HepG2 (cell line): ENCODE data around the gene MAP2K5. TPM values are rescaled to one million over a fixed set of nuclear protein-coding genes. Genes with fewer than 3 reads are reported as not detected.

Source experiments
- ATF7 ChIP-seq, 2 experiments: fragments of 450-650 bp in 1 of 2; sonication (generic) in 1 of 2; formaldehyde crosslinking in 1 of 2; IDR thresholded peaks; 2 replicates each; pipeline versions ENCODE4 v1.4.0 to v1.6.1; 2016 to 2020; ENCODE audit warnings: antibody characterized with exemption in 1 of 2, mild to moderate bottlenecking in 1 of 2, missing genetic modification reagents in 1 of 2
- FOSL2 ChIP-seq: sonication (generic); formaldehyde crosslinking; IDR thresholded peaks from 2 replicates; pipeline ENCODE4 v1.4.0; 2020; ENCODE audit warnings: missing genetic modification reagents
- GATA4 ChIP-seq: sonication (generic); IDR thresholded peaks from 2 replicates; pipeline ENCODE4 v1.6.1; 2016; ENCODE audit warnings: antibody characterized with exemption, low read depth, borderline replicate concordance
- IKZF1 ChIP-seq: fragments of 450-650 bp; IDR thresholded peaks from 2 replicates; pipeline ENCODE4 v1.7.1; 2016
- MAX ChIP-seq: IDR thresholded peaks from 2 replicates; pipeline ENCODE4 v1.6.1; 2012; ENCODE audit warnings: inconsistent platforms
- MXI1 ChIP-seq: IDR thresholded peaks from 3 replicates; pipeline ENCODE4 v1.6.1; 2012; ENCODE audit warnings: low read depth, low read length, inconsistent platforms, borderline replicate concordance
- RAD51 ChIP-seq: fragments of 450-650 bp; IDR thresholded peaks from 2 replicates; pipeline ENCODE4 v1.6.1; 2016; ENCODE audit warnings: borderline replicate concordance
- SYNCRIP ChIP-seq: fragments of 200-400 bp; formaldehyde crosslinking; IDR thresholded peaks from 2 replicates; pipeline ENCODE4 v1.6.1; 2018; ENCODE audit warnings: mild to moderate bottlenecking, low read depth, low read length; ENCODE audit not compliant: insufficient read depth
- TAF1 ChIP-seq: sonication (generic); formaldehyde crosslinking; IDR thresholded peaks from 2 replicates; pipeline ENCODE4 v1.4.0; 2020; ENCODE audit warnings: missing genetic modification reagents
- ZNF33A ChIP-seq: sonication (generic); formaldehyde crosslinking; IDR thresholded peaks from 2 replicates; pipeline ENCODE4 v1.5.1; 2020; ENCODE audit warnings: missing genetic modification reagents, mild to moderate bottlenecking, moderate library complexity, borderline replicate concordance
- ZNF362 ChIP-seq: sonication (generic); formaldehyde crosslinking; IDR thresholded peaks from 2 replicates; pipeline ENCODE4 v1.4.0; 2020; ENCODE audit warnings: missing genetic modification reagents, mild to moderate bottlenecking, borderline replicate concordance
- ZNF746 ChIP-seq: sonication (generic); formaldehyde crosslinking; IDR thresholded peaks from 2 replicates; pipeline ENCODE4 v1.8.0; 2022; ENCODE audit warnings: mild to moderate bottlenecking, missing genetic modification reagents
- polyA plus RNA-seq, 8 experiments: library from polyadenylated mRNA; depleted of rRNA in 3 of 8; stranded (reverse) in 7 of 8; unstranded in 1 of 8; fragments of >200 nt; fragmentation: Illumina TruSeq in 4 of 8; extraction: Trizol in 4 of 8; gene quantifications; 2 replicates each; pipeline versions ENCODE4 v1.2.1 to v1.2.3, GENCODE V29; 2011 to 2016; ENCODE audit warnings: low read depth in 4 of 8, missing spikeins in 1 of 8, mixed read lengths in 1 of 8; ENCODE audit not compliant: insufficient read depth in 1 of 8
- total RNA-seq, 5 experiments: library from RNA; depleted of rRNA; stranded (reverse); fragments of >200 nt; fragmentation: Illumina TruSeq; extraction: Trizol; gene quantifications; 2 replicates each; pipeline ENCODE4 v1.2.3, GENCODE V29; 2016; ENCODE audit warnings: low read depth in 1 of 5
- TF ChIP-seq, protein P1 (sequence below): sonication (generic); formaldehyde crosslinking; IDR thresholded peaks from 2 replicates; pipeline ENCODE4 v1.4.0; 2020; ENCODE audit warnings: mild to moderate bottlenecking, missing genetic modification reagents
- TF ChIP-seq, protein P2 (sequence below): sonication (generic); formaldehyde crosslinking; IDR thresholded peaks from 2 replicates; pipeline ENCODE4 v1.4.0; 2020; ENCODE audit warnings: missing genetic modification reagents; ENCODE audit errors: not compliant biosample characterization
- TF ChIP-seq, protein P3 (sequence below): sonication (generic); formaldehyde crosslinking; IDR thresholded peaks from 2 replicates; pipeline ENCODE4 v1.4.0; 2020; ENCODE audit warnings: missing genetic modification reagents, borderline replicate concordance
- TF ChIP-seq, protein P4 (sequence below): sonication (generic); formaldehyde crosslinking; IDR thresholded peaks from 2 replicates; pipeline ENCODE4 v1.4.0; 2020; ENCODE audit warnings: missing genetic modification reagents, borderline replicate concordance

The MAP2K5 gene
- total and polyA plus RNA-seq, 2 of the 13 experiments (the other 11 are each of a cell fraction or from before 2014, with no cell fraction given), result 4.0 to 4.3 TPM

DNA sequence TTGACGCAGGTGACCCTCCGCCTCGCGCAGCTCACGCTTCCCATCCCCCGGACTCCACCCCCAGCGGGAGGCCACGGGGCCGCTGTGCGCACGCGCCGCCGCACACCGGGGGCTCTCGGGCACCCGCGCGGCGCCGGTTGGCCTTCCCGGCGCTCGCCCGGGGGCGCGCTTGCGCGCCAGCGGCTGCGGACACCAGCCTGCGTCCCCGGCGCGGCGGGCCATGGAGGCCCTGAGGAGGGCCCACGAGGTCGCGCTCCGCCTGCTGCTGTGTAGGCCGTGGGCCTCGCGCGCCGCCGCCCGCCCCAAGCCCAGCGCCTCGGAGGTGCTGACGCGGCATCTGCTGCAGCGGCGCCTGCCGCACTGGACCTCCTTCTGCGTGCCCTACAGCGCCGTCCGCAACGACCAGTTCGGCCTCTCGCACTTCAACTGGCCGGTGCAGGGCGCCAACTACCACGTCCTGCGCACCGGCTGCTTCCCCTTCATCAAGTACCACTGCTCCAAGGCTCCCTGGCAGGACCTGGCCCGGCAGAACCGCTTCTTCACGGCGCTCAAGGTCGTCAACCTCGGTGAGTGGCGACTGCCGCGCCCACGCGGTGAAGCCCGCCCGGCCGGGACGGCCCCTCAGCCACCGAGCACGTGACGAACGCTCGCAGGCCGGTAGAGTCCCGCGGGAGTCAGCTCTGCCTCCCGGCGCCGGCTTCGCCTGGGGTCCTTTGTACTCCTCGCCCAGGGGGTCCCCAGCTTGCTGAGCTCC lies 21.3 kb upstream of the MAP2K5 start, which contains the start of gene C15orf61 (continued):
- TF ChIP-seq TAF1 (CRISPR knock-in tag) (peak; percentile 77), MXI1 (peak; percentile 58; the same call in 1 of the 3 replicates), MAX (peak; percentile 95), RAD51 (peak; percentile 56; the same call in 1 of the 2 replicates), ZNF746 (CRISPR knock-in tag) (peak; percentile 37; the same call in 1 of the 2 replicates), ATF7 (IDR thresholded peaks at IDR 0.05) (no peak), ATF7 (CRISPR knock-in tag; IDR thresholded peaks at IDR 0.05) (peak; percentile 66; the same call in 1 of the 2 replicates), SYNCRIP (no peak), GATA4 (peak; percentile 2; the same call in 1 of the 2 replicates), ZNF33A (CRISPR knock-in tag) (no peak), IKZF1 (no peak), FOSL2 (CRISPR knock-in tag) (no peak; the same call in 1 of the 2 replicates), ZNF362 (CRISPR knock-in tag) (peak; percentile 71; the same call in 1 of the 2 replicates)
- TF ChIP-seq, protein P1, sequence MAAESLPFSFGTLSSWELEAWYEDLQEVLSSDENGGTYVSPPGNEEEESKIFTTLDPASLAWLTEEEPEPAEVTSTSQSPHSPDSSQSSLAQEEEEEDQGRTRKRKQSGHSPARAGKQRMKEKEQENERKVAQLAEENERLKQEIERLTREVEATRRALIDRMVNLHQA (CRISPR knock-in tag), result no peak
- TF ChIP-seq, protein P2, sequence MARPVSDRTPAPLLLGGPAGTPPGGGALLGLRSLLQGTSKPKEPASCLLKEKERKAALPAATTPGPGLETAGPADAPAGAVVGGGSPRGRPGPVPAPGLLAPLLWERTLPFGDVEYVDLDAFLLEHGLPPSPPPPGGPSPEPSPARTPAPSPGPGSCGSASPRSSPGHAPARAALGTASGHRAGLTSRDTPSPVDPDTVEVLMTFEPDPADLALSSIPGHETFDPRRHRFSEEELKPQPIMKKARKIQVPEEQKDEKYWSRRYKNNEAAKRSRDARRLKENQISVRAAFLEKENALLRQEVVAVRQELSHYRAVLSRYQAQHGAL (CRISPR knock-in tag), result peak; percentile 87
- TF ChIP-seq, protein P3, sequence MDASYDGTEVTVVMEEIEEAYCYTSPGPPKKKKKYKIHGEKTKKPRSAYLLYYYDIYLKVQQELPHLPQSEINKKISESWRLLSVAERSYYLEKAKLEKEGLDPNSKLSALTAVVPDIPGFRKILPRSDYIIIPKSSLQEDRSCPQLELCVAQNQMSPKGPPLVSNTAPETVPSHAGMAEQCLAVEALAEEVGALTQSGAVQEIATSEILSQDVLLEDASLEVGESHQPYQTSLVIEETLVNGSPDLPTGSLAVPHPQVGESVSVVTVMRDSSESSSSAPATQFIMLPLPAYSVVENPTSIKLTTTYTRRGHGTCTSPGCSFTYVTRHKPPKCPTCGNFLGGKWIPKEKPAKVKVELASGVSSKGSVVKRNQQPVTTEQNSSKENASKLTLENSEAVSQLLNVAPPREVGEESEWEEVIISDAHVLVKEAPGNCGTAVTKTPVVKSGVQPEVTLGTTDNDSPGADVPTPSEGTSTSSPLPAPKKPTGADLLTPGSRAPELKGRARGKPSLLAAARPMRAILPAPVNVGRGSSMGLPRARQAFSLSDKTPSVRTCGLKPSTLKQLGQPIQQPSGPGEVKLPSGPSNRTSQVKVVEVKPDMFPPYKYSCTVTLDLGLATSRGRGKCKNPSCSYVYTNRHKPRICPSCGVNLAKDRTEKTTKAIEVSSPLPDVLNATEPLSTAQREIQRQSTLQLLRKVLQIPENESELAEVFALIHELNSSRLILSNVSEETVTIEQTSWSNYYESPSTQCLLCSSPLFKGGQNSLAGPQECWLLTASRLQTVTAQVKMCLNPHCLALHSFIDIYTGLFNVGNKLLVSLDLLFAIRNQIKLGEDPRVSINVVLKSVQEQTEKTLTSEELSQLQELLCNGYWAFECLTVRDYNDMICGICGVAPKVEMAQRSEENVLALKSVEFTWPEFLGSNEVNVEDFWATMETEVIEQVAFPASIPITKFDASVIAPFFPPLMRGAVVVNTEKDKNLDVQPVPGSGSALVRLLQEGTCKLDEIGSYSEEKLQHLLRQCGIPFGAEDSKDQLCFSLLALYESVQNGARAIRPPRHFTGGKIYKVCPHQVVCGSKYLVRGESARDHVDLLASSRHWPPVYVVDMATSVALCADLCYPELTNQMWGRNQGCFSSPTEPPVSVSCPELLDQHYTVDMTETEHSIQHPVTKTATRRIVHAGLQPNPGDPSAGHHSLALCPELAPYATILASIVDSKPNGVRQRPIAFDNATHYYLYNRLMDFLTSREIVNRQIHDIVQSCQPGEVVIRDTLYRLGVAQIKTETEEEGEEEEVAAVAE (CRISPR knock-in tag), result peak; percentile 79
- TF ChIP-seq, protein P4, sequence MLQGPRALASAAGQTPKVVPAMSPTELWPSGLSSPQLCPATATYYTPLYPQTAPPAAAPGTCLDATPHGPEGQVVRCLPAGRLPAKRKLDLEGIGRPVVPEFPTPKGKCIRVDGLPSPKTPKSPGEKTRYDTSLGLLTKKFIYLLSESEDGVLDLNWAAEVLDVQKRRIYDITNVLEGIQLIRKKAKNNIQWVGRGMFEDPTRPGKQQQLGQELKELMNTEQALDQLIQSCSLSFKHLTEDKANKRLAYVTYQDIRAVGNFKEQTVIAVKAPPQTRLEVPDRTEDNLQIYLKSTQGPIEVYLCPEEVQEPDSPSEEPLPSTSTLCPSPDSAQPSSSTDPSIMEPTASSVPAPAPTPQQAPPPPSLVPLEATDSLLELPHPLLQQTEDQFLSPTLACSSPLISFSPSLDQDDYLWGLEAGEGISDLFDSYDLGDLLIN, result 0 out of 2 replicates have a peak, but pooled peaks have one; percentile 42
